ENCODE measurements around the gene SLC38A6.

The SLC38A6 gene

GRCh38 chr14:61065656-61066055 is 84.6 kb downstream of the SLC38A6 start:
- TF ChIP-seq NFIC (IDR thresholded peaks at IDR 0.05) (no peak), USF1 (IDR thresholded peaks at IDR 0.05) (no peak), REST (IDR thresholded peaks at IDR 0.05; ENCODE audit: low read depth) (no peak), CEBPB (IDR thresholded peaks at IDR 0.05) (no peak), TAF1 (IDR thresholded peaks at IDR 0.05; ENCODE audit: low read depth) (no peak), EGR1 (IDR thresholded peaks at IDR 0.05) (no peak), TCF12 (IDR thresholded peaks at IDR 0.05; ENCODE audit: low read depth) (no peak), EP300 (IDR thresholded peaks at IDR 0.05; ENCODE audit: borderline replicate concordance) (no peak), RAD21 (IDR thresholded peaks at IDR 0.05; ENCODE audit: low read depth) (no peak), YY1 (IDR thresholded peaks at IDR 0.05; ENCODE audit: low read depth) (no peak), ZBTB7A (IDR thresholded peaks at IDR 0.05; ENCODE audit: low read depth) (no peak), FOXM1 (IDR thresholded peaks at IDR 0.05; ENCODE audit: borderline replicate concordance, low read depth) (no peak), TEAD4 (IDR thresholded peaks at IDR 0.05) (no peak)

GRCh38 chr14:61074852-61075251 is 93.8 kb downstream of the SLC38A6 start:
- TF ChIP-seq EGR1 (IDR thresholded peaks at IDR 0.05), result no peak
- no peak for TF ChIP-seq EP300 (IDR thresholded peaks at IDR 0.05; ENCODE audit: borderline replicate concordance)
- no peak for TF ChIP-seq YY1 (IDR thresholded peaks at IDR 0.05; ENCODE audit: low read depth)
- TF ChIP-seq TAF1 (IDR thresholded peaks at IDR 0.05; ENCODE audit: low read depth), result no peak
- no peak for TF ChIP-seq MAX (IDR thresholded peaks at IDR 0.05)
- no peak for TF ChIP-seq RAD21 (IDR thresholded peaks at IDR 0.05; ENCODE audit: low read depth)
- no peak for TF ChIP-seq ZBTB7A (IDR thresholded peaks at IDR 0.05; ENCODE audit: low read depth)
- TF ChIP-seq REST (IDR thresholded peaks at IDR 0.05; ENCODE audit: low read depth), result no peak
- no peak for TF ChIP-seq FOXM1 (IDR thresholded peaks at IDR 0.05; ENCODE audit: borderline replicate concordance, low read depth)
- no peak for TF ChIP-seq USF1 (IDR thresholded peaks at IDR 0.05)
- TF ChIP-seq NFIC (IDR thresholded peaks at IDR 0.05), result no peak
- TF ChIP-seq CREB1 (IDR thresholded peaks at IDR 0.05; ENCODE audit: low read depth), result no peak
- no peak for TF ChIP-seq CEBPB (IDR thresholded peaks at IDR 0.05)
- TF ChIP-seq TCF12 (IDR thresholded peaks at IDR 0.05; ENCODE audit: low read depth), result no peak

GRCh38 chr14:61076556-61076955 is 95.5 kb downstream of the SLC38A6 start:
- no peak for TF ChIP-seq RAD21 (IDR thresholded peaks at IDR 0.05; ENCODE audit: low read depth)
- TF ChIP-seq TAF1 (IDR thresholded peaks at IDR 0.05; ENCODE audit: low read depth), result no peak
- TF ChIP-seq CEBPB (IDR thresholded peaks at IDR 0.05), result no peak
- no peak for TF ChIP-seq TEAD4 (IDR thresholded peaks at IDR 0.05)
- TF ChIP-seq REST (IDR thresholded peaks at IDR 0.05; ENCODE audit: low read depth), result no peak
- TF ChIP-seq USF1 (IDR thresholded peaks at IDR 0.05), result no peak
- no peak for TF ChIP-seq MAX (IDR thresholded peaks at IDR 0.05)
- no peak for TF ChIP-seq YY1 (IDR thresholded peaks at IDR 0.05; ENCODE audit: low read depth)
- TF ChIP-seq EP300 (IDR thresholded peaks at IDR 0.05; ENCODE audit: borderline replicate concordance), result no peak
- no peak for TF ChIP-seq CREB1 (IDR thresholded peaks at IDR 0.05; ENCODE audit: low read depth)
- TF ChIP-seq FOXM1 (IDR thresholded peaks at IDR 0.05; ENCODE audit: borderline replicate concordance, low read depth), result no peak

GRCh38 chr14:61077437-61077836 is 96.4 kb downstream of the SLC38A6 start:
- TF ChIP-seq EP300 (IDR thresholded peaks at IDR 0.05; ENCODE audit: borderline replicate concordance), result no peak
- no peak for TF ChIP-seq YY1 (IDR thresholded peaks at IDR 0.05; ENCODE audit: low read depth)
- no peak for TF ChIP-seq TCF12 (IDR thresholded peaks at IDR 0.05; ENCODE audit: low read depth)
- TF ChIP-seq TEAD4 (IDR thresholded peaks at IDR 0.05), result no peak
- TF ChIP-seq NFIC (IDR thresholded peaks at IDR 0.05), result no peak
- no peak for TF ChIP-seq TAF1 (IDR thresholded peaks at IDR 0.05; ENCODE audit: low read depth)
- no peak for TF ChIP-seq REST (IDR thresholded peaks at IDR 0.05; ENCODE audit: low read depth)

Data from Ishikawa (cell line).